Activated CD8-positive, alpha-beta T cell treated with anti-CD3 and anti-CD28 coated beads, Interleukin-2, amount 10 ng/mL, durations not matched to agents 7 days and 5 days (primary cell): ENCODE data around the gene ZMYM3. TPM values are rescaled to one million over a fixed set of nuclear protein-coding genes. Genes with fewer than 3 reads are reported as not detected.

Experiments used
- ATAC-seq: fragments of 150-1000 bp; cut with Tn5 transposase; one replicate; pipeline ENCODE4 v1.10.0; 2021; ENCODE audit warnings: moderate library complexity
- CTCF ChIA-PET: fragments of 350-600 bp; sonication (Branson Sonifier 250); formaldehyde crosslinking; loops from one replicate; lab custom pipeline; 2021; ENCODE audit warnings: antibody characterized with exemption; lab: Charles Lee
- POLR2A ChIA-PET: fragments of 350-600 bp; sonication (Branson Sonifier 250); formaldehyde crosslinking; loops from one replicate; lab custom pipeline; 2021; ENCODE audit warnings: antibody characterized with exemption; lab: Charles Lee
- DNase-seq: peaks from one replicate; pipeline ENCODE4 v3.0.0-alpha.2; 2020
- H3K27ac Mint-ChIP-seq: one replicate; pipeline ENCODE4 v1.8.0; 2021; ENCODE audit warnings: mild to moderate bottlenecking, mixed read lengths
- H3K27me3 Mint-ChIP-seq: one replicate; pipeline ENCODE4 v1.8.0; 2021; ENCODE audit warnings: low read depth, mixed read lengths
- H3K36me3 Mint-ChIP-seq: one replicate; pipeline ENCODE4 v1.8.0; 2021; ENCODE audit warnings: low read depth, mixed read lengths
- H3K4me1 Mint-ChIP-seq: one replicate; pipeline ENCODE4 v1.8.0; 2021; ENCODE audit warnings: low read depth, mixed read lengths
- H3K4me3 Mint-ChIP-seq: one replicate; pipeline ENCODE4 v1.8.0; 2021; ENCODE audit warnings: mild to moderate bottlenecking, mixed read lengths
- H3K9me3 Mint-ChIP-seq: one replicate; pipeline ENCODE4 v1.8.0; 2022; ENCODE audit warnings: mixed read lengths; ENCODE audit not compliant: insufficient read depth
- total RNA-seq, 2 experiments: library from RNA; stranded (reverse); gene quantifications; one replicate each; pipeline ENCODE4 v1.2.3, GENCODE V29; 2021

ZMYM3 gene
- total RNA-seq, 2 experiments from 2014 or later, result 31.9 to 33.4 TPM

GRCh38 chrX:71251466-71251973 is 2.4 kb downstream of the ZMYM3 start:
- no peak overlapping the region for H3K27ac Mint-ChIP-seq
- no peaks in the 10 kb centered on the region for H3K9me3 Mint-ChIP-seq
- H3K36me3 Mint-ChIP-seq, result peaks cover 20% of the 10 kb centered on the region
- POLR2A ChIA-PET, result interaction anchor here (3.8 kb wide), 1 partner anchor 32 kb away, joined by 40 read pairs; the partner anchor contains the start of gene NONO
- peaks cover 34% of the 10 kb centered on the region for H3K4me1 Mint-ChIP-seq
- peak overlapping the region; percentile 92 for H3K4me3 Mint-ChIP-seq
- H3K27me3 Mint-ChIP-seq, result no peaks in the 10 kb centered on the region
- CTCF ChIA-PET, result interaction anchor here (1.5 kb wide), 1 partner anchor 53 kb away, joined by 3 read pairs; no protein-coding TSS in a partner anchor
- ATAC-seq (no peak), DNase-seq (no peak)

DNA sequence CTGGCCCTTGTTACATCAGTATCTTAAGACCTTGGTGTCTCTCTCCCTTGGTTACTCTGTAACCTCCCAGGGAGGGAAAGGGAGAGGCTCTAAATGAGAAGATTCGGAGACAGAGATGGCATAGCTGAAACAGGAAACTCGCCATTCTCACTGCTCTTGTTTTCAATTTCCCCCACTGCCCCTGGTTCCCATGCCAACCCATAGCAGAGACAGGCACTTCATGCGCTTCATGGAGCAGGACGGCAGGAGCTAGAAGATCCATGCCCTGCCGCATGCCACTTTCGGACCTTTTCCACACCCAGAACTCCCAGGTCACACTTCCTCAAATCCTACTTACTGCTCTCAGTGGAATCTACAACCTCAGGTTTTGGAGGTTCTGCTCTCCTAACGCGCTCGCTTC is 3.1 kb downstream of the ZMYM3 start:
- ATAC-seq (no peak), DNase-seq (no peak)
- Mint-ChIP-seq H3K27ac (peak overlapping the region; percentile 46), H3K9me3 (no peaks in the 10 kb centered on the region), H3K36me3 (peaks cover 23% of the 10 kb centered on the region), H3K4me1 (peaks cover 33% of the 10 kb centered on the region), H3K4me3 (no peak overlapping the region), H3K27me3 (no peaks in the 10 kb centered on the region)
- POLR2A ChIA-PET, result interaction anchor here (0.6 kb wide), 1 partner anchor 33 kb away, joined by 3 read pairs; the partner anchor contains the start of gene NONO
- CTCF ChIA-PET, result no interaction called here

GRCh38 chrX:71245159-71245558 is 8.8 kb downstream of the ZMYM3 start:
- H3K27me3 Mint-ChIP-seq, result no peaks in the 10 kb centered on the region
- ATAC-seq, result no peak
- no peak for DNase-seq
- ChIA-PET CTCF (no interaction called here), POLR2A (no interaction called here)
- no peak overlapping the region for H3K27ac Mint-ChIP-seq
- H3K9me3 Mint-ChIP-seq, result no peaks in the 10 kb centered on the region
- no peak overlapping the region for H3K4me3 Mint-ChIP-seq
- H3K36me3 Mint-ChIP-seq, result peaks cover 51% of the 10 kb centered on the region
- no peaks in the 10 kb centered on the region for H3K4me1 Mint-ChIP-seq

GRCh38 chrX:71244359-71245128 is 9.4 kb downstream of the ZMYM3 start:
- POLR2A ChIA-PET, result interaction anchor here (0.7 kb wide), 1 partner anchor 39 kb away, joined by 3 read pairs; no protein-coding TSS in a partner anchor
- H3K27ac Mint-ChIP-seq, result no peak overlapping the region

GRCh38 chrX:71241301-71241700 is 12.6 kb downstream of the ZMYM3 start:
- H3K9me3 Mint-ChIP-seq, result no peaks in the 10 kb centered on the region
- no peaks in the 10 kb centered on the region for H3K4me1 Mint-ChIP-seq
- CTCF ChIA-PET, result no interaction called here
- no peak for ATAC-seq
- POLR2A ChIA-PET, result no interaction called here
- no peak overlapping the region for H3K4me3 Mint-ChIP-seq
- no peaks in the 10 kb centered on the region for H3K27me3 Mint-ChIP-seq
- DNase-seq, result no peak
- H3K36me3 Mint-ChIP-seq, result peaks cover 45% of the 10 kb centered on the region
- no peak overlapping the region for H3K27ac Mint-ChIP-seq

More at GRCh38 chrX:71244359-71245128, 9.4 kb downstream of the ZMYM3 start:
- CTCF ChIA-PET, result no interaction called here
- H3K4me1 Mint-ChIP-seq, result no peaks in the 10 kb centered on the region
- DNase-seq (no peak), ATAC-seq (no peak)
- no peak overlapping the region for H3K4me3 Mint-ChIP-seq
- peaks cover 56% of the 10 kb centered on the region for H3K36me3 Mint-ChIP-seq
- no peaks in the 10 kb centered on the region for H3K27me3 Mint-ChIP-seq
- H3K9me3 Mint-ChIP-seq, result no peaks in the 10 kb centered on the region

GRCh38 chrX:71239781-71240180 is 14.2 kb downstream of the ZMYM3 start:
- H3K36me3 Mint-ChIP-seq, result peaks cover 35% of the 10 kb centered on the region
- H3K4me1 Mint-ChIP-seq, result no peaks in the 10 kb centered on the region
- ChIA-PET POLR2A (no interaction called here), CTCF (no interaction called here)
- ATAC-seq (no peak), DNase-seq (no peak)
- no peak overlapping the region for H3K27ac Mint-ChIP-seq
- peaks cover 2% of the 10 kb centered on the region for H3K27me3 Mint-ChIP-seq
- no peaks in the 10 kb centered on the region for H3K9me3 Mint-ChIP-seq
- no peak overlapping the region for H3K4me3 Mint-ChIP-seq

DNA sequence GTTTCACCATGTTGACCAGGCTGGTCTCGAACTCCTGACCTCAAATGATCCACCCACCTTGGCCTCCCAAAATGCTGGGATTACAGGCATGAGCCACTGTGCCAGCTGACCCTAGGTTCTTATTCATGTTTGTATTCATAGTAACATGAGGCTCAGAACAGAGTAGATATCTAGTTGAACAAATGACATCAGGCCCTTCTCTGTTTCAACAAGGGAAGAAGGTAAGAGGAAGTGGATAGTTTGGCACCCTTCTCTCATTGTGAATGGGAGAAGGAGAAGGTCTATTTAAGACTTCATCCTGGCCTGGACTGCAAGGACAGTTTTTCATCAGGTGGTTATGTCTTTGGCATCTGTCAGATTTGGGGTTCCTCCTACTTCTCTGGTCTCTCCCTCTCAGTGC is 17.1 kb downstream of the ZMYM3 start:
- DNase-seq (no peak), ATAC-seq (no peak)
- Mint-ChIP-seq H3K36me3 (peaks cover 22% of the 10 kb centered on the region), H3K27ac (no peak overlapping the region), H3K4me1 (no peaks in the 10 kb centered on the region), H3K4me3 (no peak overlapping the region), H3K27me3 (peaks cover 4% of the 10 kb centered on the region), H3K9me3 (no peaks in the 10 kb centered on the region)
- CTCF ChIA-PET, result no interaction called here
- POLR2A ChIA-PET, result no interaction called here

DNA sequence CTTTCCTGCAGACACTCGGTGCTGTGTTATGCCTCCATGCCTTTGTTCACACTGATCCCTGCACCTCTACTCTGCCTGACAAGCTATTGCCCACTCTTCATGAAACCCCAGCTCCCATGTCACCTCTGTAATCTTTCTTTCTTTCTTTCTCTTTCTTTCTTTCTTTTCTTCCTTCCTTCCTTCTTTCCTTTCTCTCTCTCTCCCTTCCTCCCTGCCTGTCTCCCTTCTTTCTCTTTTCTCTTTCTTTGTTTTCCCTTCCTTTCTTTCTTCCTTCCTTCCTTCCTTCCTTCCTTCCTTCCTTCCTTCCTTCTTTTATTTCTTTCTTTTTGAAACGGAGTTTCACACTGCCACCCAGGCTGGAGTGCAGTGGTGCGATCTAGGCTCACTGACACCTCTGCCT is 18.5 kb downstream of the ZMYM3 start:
- H3K4me3 Mint-ChIP-seq, result no peak overlapping the region
- no peaks in the 10 kb centered on the region for H3K9me3 Mint-ChIP-seq
- no peaks in the 10 kb centered on the region for H3K4me1 Mint-ChIP-seq
- DNase-seq (no peak), ATAC-seq (no peak)
- POLR2A ChIA-PET, result interaction anchor here (0.7 kb wide), 1 partner anchor 389 kb away, joined by 5 read pairs; no protein-coding TSS in a partner anchor
- CTCF ChIA-PET, result no interaction called here
- H3K27me3 Mint-ChIP-seq, result peaks cover 4% of the 10 kb centered on the region
- H3K27ac Mint-ChIP-seq, result no peak overlapping the region
- peaks cover 11% of the 10 kb centered on the region for H3K36me3 Mint-ChIP-seq

GRCh38 chrX:71228063-71228642 is 25.8 kb downstream of the ZMYM3 start:
- no peaks in the 10 kb centered on the region for H3K27me3 Mint-ChIP-seq
- ATAC-seq (no peak), DNase-seq (no peak)
- no peaks in the 10 kb centered on the region for H3K36me3 Mint-ChIP-seq
- no peak overlapping the region for H3K27ac Mint-ChIP-seq
- ChIA-PET POLR2A (interaction anchor here (1.1 to 1.2 kb wide), 2 partner anchors 26 to 55 kb away, joined by 3 read pairs; partner anchors contain the start of gene NONO), CTCF (no interaction called here)
- no peak overlapping the region for H3K4me3 Mint-ChIP-seq
- no peaks in the 10 kb centered on the region for H3K4me1 Mint-ChIP-seq
- no peaks in the 10 kb centered on the region for H3K9me3 Mint-ChIP-seq

- Mint-ChIP-seq H3K4me3 (no peak overlapping the region), H3K4me1 (no peaks in the 10 kb centered on the region), H3K27ac (no peak overlapping the region), H3K36me3 (no peaks in the 10 kb centered on the region), H3K27me3 (no peaks in the 10 kb centered on the region), H3K9me3 (no peaks in the 10 kb centered on the region)
- CTCF ChIA-PET, result no interaction called here
- POLR2A ChIA-PET, result interaction anchor here (1.2 kb wide), 1 partner anchor 27 kb away, joined by 3 read pairs; no protein-coding TSS in a partner anchor
- DNase-seq (peak; percentile 22), ATAC-seq (no peak)
Observed at GRCh38 chrX:71227370-71228062, 26.4 kb downstream of the ZMYM3 start.

DNA sequence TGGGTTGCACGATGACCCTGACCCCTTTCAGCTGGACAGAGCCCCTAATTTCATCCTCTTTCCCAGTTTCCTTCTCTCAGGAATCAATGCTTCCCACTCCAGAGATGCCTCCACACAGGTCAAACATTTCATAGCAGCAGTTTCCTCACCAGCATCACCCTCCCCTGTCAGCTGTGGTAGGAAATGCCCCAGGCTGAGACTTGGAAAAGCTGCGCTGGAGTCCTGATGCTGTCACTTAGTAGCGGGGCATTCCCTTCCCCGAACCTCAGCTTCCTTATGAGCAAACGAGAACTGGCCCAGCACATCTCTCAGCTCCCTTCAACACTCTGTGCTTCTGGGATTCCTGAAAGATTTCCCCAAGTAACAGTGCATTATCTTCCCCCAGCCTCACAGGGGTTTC is 28.3 kb downstream of the ZMYM3 start:
- no peaks in the 10 kb centered on the region for H3K27me3 Mint-ChIP-seq
- ChIA-PET CTCF (no interaction called here), POLR2A (no interaction called here)
- H3K27ac Mint-ChIP-seq, result no peak overlapping the region
- ATAC-seq (no peak), DNase-seq (no peak)
- no peaks in the 10 kb centered on the region for H3K36me3 Mint-ChIP-seq
- H3K4me1 Mint-ChIP-seq, result no peaks in the 10 kb centered on the region
- H3K9me3 Mint-ChIP-seq, result no peaks in the 10 kb centered on the region
- H3K4me3 Mint-ChIP-seq, result no peak overlapping the region
